Heart left ventricle (tissue), 13 donors: ENCODE data around the gene CHAT.

ENCODE experiments used
- POLR2A ChIP-seq, 2 donors: fragments of 450-650 bp; IDR thresholded peaks; one replicate each; pipeline ENCODE4 v1.6.1; 2017; ENCODE audit warnings: antibody characterized with exemption in 2 of 2, mild to moderate bottlenecking in 2 of 2, moderate library complexity in 2 of 2
- TF ChIP-seq, protein P1 (sequence below), 12 donors: fragments of 200-600 bp; sonication (generic) in 4 of 12; IDR thresholded peaks; one replicate each; pipeline versions ENCODE4 v1.5.0 to v1.8.0; 2018 to 2022; ENCODE audit warnings: antibody characterized with exemption in 12 of 12, mild to moderate bottlenecking in 5 of 12
- donor health status: ischemic (EF 13 %, LVEDD 7.1; RV severe dilation, severe dysfunction).
- donor health status: DM: no; HTN: yes; CAD: no.
- donor health status: DM: no; HTN: no; CAD: no.
- donor health status: ischemic (EF 25% LVEDD 6.9; RV normal size, moderate dysfunction).
- donor health status: ischemic (EF 25% LVEDD 5.7; RV mildly dilated, moderate dysfunction).
- donor health status: ischemic (EF 35%, LVEDD 5.7; RV mildly dilated, moderate dysfunction).
- donor health status: nonischemic (EF 11% LVEDD 7.7; RV severe dilation, severe dysfunction).
- donor health status: DM: yes; HTN: yes; CAD: no.
- donor health status: PGD.
- donor health status: ischemic (EF 29% LVEDD 5.4; RV normal size, mild dysfunction).
- donor health status: nonischemic (EF 23%, LVEDD 6.1; RV moderate dilation, normal function).

DNA sequence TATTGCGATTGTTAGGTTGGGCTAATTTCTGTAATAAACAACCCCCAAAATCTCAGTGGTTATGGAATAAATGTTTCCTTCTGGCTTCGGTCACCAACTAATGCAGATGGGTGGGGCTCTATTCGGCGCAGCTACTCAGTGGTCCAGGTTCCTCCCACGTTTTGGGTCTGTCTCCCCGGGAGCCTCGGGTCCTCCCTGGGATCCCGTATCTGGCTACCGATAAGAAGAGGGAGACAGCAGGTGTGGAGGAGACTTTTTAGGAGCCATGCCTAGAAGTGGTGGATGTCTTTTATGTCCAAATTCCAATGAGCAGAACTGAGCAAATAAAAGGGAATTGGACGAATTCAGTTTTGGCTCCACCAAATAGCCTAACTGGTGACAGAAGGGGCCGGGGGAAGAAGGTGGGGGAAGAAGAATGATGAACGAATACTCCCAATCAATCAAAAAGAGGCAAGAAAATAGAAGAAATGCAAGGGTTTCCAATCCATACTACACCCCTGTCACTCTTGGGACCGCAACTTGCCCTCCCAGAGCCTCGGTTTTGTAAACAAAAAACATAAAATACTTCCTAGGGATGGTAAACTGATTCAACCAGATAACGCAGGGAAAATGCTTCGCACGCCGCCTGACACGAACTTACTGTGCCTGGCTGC, 65.1 kb downstream of the CHAT start:
- TF ChIP-seq POLR2A (IDR thresholded peaks at IDR 0.05), result no peak
- TF ChIP-seq, protein P1, sequence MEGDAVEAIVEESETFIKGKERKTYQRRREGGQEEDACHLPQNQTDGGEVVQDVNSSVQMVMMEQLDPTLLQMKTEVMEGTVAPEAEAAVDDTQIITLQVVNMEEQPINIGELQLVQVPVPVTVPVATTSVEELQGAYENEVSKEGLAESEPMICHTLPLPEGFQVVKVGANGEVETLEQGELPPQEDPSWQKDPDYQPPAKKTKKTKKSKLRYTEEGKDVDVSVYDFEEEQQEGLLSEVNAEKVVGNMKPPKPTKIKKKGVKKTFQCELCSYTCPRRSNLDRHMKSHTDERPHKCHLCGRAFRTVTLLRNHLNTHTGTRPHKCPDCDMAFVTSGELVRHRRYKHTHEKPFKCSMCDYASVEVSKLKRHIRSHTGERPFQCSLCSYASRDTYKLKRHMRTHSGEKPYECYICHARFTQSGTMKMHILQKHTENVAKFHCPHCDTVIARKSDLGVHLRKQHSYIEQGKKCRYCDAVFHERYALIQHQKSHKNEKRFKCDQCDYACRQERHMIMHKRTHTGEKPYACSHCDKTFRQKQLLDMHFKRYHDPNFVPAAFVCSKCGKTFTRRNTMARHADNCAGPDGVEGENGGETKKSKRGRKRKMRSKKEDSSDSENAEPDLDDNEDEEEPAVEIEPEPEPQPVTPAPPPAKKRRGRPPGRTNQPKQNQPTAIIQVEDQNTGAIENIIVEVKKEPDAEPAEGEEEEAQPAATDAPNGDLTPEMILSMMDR (IDR thresholded peaks at IDR 0.05), result no peak
